Non-pigmented ciliary epithelial cell (primary cell): ENCODE data around the gene PINK1.

ENCODE experiments used
- DNase-seq: peaks from one replicate; pipeline ENCODE4 v3.0.0-alpha.2; 2010; ENCODE audit warnings: low read depth

PINK1 gene

DNA sequence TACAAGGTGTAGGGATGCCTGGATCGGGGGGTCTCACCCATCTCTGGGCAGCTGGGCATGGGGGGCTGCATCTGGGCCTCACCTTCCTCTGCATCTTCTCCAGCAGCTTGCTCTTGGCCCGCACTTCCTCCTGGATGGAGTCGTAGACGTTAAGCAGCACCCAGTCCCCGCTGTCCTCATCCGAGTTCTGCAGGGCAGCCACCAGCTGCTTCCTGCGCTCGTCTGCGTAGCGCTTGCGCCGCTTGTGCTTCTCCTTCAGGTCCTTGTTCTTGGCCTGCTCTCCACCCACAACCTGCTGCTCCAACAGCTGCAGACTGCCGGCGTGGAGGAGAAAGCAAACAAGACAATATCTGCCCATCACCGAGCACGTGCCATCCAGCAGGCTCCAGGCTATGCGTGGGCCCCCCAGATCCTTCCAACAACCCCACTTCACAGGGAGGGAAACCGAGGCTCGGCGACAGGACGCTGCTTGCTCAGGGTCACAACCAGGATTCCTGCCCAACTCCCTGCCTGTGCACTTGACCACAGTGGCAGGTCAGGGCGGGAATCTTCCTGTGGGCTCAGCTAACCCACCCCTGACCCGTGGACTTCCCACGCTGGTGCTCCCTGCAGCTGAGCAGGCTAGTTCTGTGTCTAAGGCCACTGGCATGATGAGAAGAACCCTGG lies 49.4 kb downstream of the PINK1 start:
- no peak for DNase-seq

DNA sequence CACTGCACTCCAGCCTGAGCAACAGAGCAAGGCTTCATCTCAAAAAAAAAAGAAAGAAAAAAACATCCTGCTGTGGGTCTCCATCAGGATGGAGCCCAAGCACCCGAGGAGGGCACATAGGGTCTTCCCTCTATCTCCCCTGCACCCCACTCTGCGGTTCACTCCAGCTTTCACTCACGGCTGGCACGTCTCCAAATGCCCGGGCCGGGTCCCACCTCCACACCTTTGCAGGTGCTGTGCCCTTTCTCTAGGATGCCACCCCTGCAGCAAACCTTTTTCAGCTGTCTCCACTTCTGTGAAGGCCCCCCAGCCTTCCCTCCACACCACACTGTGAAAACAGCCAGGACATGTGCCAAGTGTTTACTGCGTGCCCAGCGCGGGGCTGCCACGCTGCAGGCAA lies 50.4 kb downstream of the PINK1 start:
- no peak for DNase-seq

DNA sequence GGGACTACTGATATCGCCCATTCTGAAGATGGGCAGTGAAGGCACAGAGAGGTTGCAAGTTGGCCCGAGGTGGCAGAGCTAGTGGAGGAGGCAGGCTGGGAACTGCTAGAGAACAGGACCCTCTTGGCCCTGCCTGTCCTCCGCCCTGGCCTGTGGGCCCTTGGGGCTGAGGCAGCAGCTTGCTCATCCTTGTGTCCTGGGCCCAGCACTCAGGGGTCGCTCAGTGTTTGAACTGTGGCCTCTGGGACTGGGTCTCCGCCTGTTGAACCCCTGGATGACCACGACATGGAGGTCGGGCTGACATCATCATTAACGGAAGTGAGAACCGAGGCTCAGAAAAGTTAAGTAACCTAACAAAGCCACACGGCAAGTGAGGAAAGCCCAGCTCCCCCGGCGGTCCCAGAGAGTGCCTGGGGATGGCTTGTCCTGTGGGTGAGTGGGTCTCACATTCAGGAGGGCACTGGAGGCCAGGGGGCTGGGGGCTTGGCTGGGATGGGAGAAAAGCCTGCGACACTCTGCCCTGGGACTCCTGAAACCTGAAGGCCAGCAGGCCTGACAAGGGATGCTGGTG lies 50.9 kb downstream of the PINK1 start:
- DNase-seq: no peak

DNA sequence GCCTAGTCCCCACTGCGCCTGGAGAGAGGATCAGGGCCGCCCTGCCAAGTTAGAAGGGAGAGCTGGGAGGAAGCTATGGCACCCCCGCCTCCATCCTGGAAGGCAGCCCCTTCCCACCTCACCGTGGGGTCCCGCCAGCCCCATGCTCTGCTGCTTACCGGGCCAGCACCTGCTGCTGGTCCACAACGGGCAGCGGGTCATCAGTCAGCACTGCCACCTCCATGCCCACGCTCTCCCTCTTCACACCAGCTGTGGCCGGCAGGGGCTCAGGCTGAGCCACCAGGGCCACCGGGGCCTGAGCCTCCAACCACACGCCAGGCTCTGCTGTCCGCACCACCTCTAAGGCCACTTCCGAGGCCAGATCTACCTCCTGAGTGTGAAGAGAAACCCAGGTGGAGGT lies 51.4 kb downstream of the PINK1 start:
- DNase-seq: no peak

DNA sequence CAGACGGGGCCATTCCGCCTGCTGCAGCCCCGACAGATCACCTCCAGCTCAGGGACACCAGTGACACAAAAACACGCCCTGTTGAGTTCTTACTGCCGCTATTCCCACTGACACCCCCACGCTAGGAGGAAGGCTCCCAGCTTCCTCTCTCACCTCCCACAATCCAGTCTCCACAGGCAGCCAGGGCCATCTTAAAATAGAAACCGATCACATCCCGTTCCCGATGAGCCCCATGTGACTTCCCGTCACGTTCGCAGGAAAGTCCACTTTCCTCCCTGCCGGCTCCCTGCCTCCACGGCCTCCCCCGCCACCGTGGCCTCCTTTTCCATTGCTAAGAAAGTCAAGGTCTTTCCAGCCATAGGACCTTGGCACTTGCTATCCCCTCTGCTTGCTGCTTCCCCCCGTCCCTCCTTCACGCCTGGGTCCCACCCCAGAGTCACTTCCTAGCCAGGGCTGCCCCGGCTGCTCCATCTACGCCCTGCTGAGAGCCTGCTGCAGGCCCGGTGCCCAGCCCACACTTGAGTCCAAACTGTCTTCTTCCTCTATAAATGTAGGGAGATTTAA lies 51.9 kb downstream of the PINK1 start:
- no peak for DNase-seq

DNA sequence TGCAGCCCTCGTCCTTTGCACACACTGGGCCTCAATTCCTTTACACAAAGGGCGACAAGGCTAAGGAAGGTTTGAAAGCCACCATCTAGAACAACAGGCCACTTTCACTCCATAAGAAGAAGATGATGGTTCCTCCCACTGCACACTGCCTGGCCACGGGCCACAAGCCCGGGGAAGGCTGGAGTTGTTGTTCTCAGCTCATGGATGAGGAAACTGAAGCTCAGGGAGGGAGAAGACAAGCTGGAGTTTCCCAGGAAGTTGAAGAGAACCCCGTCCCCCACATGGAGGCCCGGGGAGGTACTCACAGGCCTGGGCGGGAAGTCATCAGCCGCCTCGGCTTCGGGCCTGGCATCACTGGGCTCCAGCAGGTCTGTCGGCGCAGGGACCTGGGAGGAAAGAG lies 52.5 kb downstream of the PINK1 start:
- DNase-seq: no peak

DNA sequence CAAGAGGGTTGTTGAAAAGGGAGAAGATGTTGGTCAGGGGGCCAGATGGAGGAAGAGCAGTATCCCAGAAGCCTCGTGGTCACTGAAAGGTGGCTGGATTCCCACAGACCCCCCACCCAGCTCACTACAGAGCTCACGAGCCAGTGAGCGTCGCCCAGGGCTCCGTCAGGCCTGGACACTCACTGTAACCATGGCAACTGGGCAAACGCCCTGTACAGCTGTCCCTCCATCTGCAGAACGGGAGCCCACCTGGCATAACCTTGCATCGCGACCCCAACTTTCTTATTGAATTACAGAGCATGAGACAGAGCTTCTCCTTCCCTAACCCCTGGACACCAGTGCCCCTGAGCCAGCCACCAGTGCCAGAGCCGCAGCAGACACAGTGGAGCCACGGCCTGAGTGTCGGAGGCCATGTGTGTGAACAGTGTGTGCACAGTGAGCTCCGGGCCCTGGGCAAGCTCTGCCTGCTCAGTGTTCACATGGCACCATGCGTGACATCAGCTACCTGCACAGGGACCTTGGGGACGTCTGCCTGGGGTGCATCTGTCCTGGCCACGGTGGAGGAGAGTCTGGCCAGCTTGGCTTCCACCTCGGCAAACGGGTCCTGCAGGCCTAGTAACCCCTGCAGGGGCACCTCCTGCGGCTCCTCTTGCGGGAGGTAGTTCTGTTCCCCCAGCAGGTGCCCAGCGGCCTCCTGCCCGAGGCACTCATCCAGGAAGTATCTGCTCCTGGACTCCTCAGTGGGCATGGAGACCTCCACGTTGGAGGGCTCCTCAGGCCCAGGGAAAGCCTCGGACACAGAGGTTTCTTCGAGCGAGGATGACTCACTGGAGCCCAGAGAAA lies 53.8 kb downstream of the PINK1 start:
- no peak for DNase-seq

DNA sequence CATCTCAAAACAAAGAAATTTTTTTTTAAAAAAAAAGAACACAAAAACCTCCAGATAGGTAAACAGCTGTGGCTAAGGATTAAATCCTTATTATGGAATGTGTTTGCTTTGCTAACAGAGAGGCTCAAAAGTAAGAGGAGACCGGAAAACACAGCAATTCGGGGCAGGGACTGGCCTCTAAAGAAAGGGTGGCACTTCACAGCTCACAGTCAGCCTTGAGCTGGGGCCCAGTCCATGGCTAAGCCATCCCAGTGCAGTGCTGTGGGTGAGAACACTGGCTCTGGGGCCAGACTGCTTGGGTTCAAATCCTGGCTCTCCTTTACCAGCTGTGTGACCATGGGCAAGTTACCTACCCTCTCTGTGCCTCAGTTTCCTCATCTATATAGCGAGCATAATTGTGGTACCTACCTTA lies 56.4 kb downstream of the PINK1 start:
- DNase-seq: no peak

DNA sequence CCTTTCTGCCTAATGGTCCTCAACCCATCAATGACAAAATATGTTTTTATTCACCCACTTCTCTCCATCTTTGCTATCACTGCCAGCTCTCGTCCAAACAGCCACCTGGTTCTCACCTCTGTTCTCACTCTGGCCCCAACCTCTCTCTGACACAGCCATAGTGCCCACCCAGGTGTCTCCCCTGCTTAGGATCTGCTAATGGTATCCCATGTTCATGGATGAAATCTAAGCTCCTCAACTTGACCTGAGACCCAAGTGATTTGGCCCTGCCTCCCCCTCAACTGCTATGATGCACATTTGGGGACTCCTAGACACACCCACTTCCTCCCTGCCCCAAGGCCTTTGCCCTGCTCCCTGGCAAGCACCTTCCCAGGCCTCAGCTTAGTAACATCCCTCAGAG lies 58.6 kb downstream of the PINK1 start:
- no peak for DNase-seq

DNA sequence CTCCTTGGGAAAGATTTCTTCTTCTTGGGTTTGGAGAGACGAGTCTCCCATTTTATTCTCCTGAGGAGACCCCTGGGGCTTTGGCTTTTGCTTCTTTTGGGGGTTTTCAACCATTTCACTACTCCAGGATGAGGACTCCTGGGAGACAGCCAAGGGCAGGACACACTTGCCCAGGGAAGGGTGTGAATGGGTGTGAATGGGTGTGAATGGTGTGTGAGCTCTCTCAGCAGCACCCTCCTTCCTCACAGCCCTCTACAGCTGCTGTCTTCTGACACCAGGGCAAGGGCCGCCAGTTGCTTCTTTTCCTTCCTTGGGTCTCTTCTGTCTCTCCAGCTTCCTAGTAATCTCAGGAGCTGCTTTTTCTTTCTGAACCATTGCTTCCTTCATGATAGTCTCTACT lies 60.4 kb downstream of the PINK1 start:
- no peak for DNase-seq

DNA sequence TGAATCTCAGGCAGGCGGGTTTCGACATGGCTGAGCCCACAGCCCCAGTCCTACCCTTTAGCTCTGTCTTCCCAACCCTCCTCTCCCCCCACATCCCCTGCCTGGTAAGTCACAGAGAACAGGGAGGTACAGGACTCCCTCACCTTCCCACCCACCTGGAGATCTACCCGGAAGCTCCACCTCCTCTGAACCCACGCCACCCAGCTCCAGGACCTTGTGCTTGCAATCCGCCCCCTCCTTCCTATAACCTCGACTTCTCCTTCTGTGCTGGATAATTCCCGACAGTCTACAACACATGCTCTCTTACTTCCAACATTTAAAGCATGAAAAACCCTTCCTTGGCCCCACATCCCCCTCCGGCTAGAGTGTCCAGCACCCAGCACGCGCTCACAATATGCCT lies 62.3 kb downstream of the PINK1 start:
- DNase-seq: no peak

DNA sequence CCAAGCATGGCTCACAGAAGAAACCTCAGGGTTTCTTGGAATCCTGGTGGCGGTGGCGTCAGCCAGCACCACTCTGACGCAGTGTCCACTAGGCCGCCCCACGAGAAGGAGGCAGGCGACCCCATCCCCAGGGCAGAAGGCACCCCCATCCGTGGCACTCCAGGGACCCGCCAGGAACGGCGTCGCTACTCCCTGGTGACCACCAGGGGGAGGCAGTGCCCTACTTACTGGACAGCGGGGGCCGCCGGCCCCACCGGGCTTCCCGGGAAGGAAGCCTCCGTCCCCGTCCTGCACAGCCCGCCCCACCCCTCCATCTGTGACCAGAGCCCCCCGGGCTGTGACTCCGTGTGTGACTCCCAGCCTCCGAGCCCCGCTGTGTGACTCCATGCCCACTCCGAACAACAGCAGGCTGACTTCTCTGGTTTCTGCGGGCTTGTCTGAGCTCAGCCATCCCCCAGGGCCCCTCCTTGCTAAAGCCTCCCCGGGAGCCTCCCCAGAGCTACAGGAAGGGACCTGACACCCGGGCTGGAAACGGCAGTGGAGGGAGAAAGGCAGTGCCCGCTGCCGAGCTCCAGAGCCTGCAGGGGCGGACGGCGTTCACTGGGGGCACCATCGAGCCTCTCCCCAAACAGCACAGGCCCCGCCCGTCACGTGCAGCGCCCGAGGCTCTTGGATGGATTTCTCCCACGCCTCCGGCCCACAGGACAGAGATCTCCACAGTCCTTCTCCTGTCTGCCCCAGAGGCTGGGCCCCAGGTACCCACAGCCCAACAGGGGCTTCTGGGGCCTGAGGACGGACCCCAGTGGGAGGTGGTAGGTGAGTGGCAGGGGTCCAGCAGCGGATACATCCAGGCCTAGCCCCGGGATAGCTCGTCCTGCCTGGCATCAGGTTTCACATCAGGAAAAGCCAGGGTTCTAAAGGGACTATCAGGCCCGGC lies 63.4 kb downstream of the PINK1 start:
- DNase-seq: peak; percentile 56

DNA sequence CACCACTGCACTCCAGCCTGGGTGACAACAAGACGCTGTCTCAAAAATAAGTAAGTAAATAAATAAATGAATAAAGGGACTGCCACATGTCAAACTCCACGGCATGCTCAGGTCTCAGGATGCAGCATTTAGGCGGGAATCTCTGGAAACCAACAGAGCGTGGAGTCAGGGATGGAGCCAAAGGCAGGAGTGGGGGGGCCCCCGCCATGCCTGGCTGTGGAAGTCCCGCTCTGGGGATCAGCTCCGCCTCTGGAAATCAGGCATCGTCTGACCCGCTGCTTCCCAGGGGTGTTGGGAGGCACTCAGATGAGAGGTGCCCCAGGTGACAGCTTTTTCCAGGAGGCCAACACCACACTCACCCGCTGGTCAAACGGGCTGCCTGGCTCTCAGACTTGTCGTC lies 64.3 kb downstream of the PINK1 start:
- DNase-seq: no peak

DNA sequence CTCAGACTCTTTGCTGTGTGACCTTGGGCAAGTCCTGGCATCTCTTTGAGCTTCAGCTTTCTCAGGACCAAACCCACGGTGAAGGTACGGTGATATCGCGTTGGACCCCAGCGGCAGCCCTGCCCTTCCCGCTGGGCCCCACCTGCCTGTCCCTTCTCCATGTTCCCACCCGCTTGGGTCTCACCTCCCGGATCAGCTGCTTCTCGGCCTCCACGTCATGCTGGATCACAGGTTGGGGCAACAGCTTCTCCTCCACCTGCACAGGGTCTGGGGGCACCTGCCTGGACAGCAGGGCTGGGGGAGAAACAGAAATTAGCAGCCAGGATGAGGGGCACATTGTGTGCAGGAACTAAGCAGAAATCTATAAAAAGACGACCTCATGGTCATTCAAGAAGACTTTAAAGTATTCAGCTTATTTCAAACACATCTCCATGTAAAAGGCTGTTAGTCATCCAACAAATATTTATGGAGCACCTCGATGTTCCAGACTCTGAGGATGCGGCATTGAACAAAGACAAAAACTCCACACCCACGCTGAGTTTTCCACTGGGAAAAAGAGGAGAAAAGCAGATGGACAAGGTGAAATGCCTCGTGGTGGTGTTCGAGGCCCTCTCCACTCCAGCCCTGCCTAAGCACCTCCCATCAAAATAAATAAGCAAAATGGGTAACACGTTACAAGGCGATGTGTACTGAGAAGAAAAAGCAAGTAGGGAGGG lies 65.1 kb downstream of the PINK1 start:
- DNase-seq: peak; percentile 54

DNA sequence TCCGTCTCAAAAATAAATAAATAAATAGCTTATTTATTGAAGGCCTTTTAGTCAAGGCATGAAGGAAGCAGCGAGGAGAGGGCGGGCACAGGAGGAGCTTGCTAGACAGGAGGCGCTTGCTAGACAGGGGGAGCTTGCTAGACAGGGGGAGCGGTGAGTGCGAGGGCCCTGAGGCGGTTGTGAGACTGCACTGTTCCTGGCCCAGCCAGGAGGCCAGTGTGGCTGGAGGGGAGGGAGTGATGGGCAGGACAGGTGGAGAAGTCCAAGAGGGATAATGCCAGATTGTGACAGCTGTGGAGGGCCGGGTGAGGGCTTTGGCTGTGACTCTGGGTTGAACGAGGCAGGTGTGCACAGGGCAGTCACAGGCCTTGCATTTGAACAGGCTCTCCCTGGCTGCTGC lies 66.3 kb downstream of the PINK1 start:
- no peak for DNase-seq

DNA sequence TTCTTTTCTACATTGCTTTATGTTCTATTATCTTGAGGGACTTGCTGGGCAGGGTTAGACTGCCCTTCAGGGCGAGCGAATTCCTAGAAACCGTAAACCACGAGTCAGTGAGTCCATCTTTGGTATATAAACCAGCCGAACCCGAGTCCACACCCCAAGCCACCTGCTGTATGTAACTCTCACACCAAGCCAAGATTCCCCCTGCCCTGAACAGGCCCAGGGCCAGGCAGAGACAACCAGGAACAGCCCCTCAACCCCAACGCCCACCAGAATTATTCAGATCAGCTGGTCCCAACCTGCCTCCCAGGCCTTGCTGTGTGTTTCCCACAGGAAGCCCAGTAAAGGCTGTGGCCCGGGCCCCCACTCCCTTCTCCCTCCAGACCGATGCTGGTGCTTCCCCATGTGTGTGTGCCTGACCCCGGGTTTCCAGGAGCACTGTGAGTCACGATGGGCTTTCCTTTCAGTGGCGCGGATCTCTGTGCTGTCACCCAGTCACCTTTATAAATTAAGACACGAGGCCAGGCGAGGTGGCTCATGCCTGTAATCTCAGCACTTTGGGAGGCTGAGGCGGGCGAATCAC lies 67.5 kb downstream of the PINK1 start:
- no peak for DNase-seq
